ENCODE data around the gene TMED4.

GRCh38 chr7:44606341-44607140 lies 24.5 kb upstream of the TMED4 start, which contains the start of gene OGDH:
- TF ChIP-seq CTCF (conservative IDR thresholded peaks at IDR 0.05; ENCODE audit: low read length) (no peak), EZH2phosphoT487 (IDR thresholded peaks at IDR 0.05; ENCODE audit: borderline replicate concordance, low read depth, low read length) (no peak)
